Amygdala (tissue), 56 donors: ENCODE results near the gene MBD3.
A peak's percentile ranks its signal among the peaks of the same experiment; 100 is the strongest.
"Not testable (repeated sequence)": the region's sequence is repeated elsewhere in the genome, so short reads cannot be mapped to it uniquely, and the experiment has no call there.

ENCODE experiments used
- DNase-seq, 56 donors: peaks; one replicate each; lab custom pipeline; 2025; lab: John Stamatoyannopoulos, UW

Gene MBD3

GRCh38 chr19:1592755-1593500 lies at the start of gene MBD3:
Gene MBD3 (minus strand): TSS chr19:1592865. CDS start chr19:1592631, 234 bp downstream.
- DNase-seq = peak in 55 of 56 donors; percentile 43 to 95 (median 85)

GRCh38 chr19:1640893-1641448 lies 48.3 kb upstream of the MBD3 start:
- DNase-seq = not testable (repeated sequence)

- no peak for DNase-seq
These were observed 43.9 kb upstream of the MBD3 start for GRCh38 chr19:1636325-1637236.

DNA sequence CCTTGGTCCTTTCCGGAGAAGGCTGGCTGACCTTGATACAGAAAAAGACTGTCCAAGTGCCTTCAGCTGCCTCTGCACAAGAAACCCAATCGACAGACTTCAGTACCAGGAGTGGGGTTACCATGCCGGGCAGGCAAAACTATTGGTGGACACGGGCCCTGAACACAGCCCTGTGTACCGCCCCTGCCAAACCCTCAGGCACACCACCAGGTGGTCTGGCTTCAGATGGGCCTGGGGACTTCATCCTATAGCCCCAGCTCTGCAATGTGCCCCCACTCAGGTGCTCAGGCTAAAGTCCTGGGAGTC lies 42.2 kb upstream of the MBD3 start:
- no peak for DNase-seq

DNA sequence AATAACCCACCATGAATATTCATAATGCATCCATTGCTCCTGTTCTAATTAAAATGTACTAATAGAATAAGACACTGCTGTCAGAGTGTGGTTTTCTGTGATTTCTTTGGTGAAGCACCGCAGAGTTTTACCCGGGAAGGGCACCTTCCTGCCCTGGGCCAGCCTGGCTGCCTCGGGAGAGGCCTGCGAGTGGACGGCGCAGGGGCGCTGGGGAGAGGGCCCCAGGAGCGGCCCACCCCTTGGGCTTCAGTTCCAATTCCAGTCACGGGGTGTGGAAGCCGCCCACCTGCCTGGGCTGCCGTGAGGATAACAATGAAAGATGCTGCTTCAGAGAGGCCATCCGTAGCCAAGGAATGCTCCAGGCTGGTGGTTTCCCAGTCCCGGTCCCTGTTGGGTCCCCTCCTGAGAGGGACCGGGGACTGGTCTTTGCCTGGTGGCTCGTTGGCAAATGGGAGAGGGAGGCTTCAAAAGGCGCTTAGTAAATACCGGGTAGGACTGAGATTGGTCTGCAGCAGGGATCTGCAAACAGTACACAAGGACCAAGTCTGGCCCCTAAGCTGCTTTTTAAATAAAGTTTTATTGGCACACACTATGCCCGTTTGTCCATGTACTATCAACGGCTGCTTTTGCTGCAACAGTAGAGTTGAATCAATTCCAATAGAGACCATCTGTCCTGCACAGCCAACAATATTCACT lies 41.7 kb upstream of the MBD3 start:
- no peak for DNase-seq

GRCh38 chr19:1633269-1633826 lies 40.7 kb upstream of the MBD3 start:
- DNase-seq = no peak

- DNase-seq = no peak
These were observed 40.0 kb upstream of the MBD3 start for GRCh38 chr19:1632462-1633268.

- DNase-seq = no peak
These were observed 39.0 kb upstream of the MBD3 start for GRCh38 chr19:1631557-1632100.

DNA sequence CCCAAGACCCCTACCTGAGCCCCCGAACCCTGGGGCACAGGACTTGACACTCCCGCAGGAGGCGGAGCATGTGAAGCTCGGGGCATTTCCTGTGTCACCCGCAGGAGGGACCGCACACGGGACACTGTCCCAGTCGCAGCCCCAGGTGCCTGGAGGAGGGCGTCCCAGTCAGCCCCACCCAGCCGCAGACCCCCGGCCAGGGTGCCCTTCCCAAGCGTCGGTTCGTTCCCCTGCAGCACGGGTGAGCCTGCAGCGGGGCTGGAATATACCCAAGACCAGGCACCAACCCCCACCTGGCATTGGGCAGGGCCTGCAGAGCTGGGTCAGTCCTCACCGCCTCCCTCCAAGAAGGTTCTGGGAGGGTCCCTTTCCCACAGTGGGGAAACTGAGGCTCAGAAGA lies 38.1 kb upstream of the MBD3 start:
- no peak for DNase-seq

GRCh38 chr19:1630012-1630411 lies 37.3 kb upstream of the MBD3 start:
- DNase-seq = no peak

DNA sequence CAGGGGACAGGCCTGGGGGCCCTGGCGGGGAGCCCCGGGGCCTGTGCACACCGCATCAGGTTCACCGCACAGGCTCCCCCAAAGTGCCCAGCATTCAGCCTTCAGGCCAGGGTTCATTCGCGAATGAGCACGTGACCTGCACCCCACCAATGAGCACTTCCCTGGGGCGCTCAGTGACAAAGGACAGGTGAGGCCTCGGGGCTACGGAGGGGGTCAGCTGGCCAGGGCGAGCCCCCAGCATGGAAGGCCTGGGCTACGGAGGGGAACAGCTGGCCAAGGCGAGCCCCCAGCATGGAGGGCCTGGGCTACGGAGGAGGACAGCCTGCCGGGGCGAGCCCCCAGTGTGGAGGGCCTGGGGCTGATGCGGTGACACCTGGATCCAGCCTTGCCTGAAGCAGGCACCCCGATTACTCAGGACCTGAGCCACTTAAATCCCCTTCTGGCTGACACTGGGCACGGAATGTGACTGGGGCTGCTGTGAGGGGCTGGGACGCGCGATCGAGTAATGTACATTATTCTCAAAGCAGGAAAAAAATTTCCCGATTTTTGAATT lies 36.7 kb upstream of the MBD3 start:
- DNase-seq = no peak

DNA sequence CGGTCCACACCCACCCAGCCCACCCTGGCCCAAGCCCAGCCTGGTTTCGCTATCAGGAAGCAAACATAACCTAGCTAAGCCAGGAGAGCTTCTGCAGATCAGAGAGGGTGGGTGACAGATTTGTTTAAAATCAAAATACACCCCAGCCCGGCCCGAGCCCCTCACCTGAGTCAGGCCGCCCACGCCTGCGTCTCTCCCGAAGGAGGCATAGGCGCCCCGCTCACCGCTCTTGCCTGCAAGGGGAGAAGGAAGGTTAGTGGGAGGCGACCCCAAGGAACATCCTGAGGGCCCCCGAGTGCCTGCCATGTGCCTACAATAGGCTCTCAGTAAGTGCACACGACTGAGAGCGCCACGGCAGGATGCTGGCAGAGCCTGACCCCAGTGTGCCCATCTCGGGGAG lies 34.5 kb upstream of the MBD3 start:
- DNase-seq = no peak

- DNase-seq = no peak
These were observed 33.8 kb upstream of the MBD3 start for GRCh38 chr19:1626417-1627010.

GRCh38 chr19:1624458-1624857 lies 31.8 kb upstream of the MBD3 start:
- peak in 26 of 56 donors; percentile 2 to 58 (median 22) for DNase-seq

DNA sequence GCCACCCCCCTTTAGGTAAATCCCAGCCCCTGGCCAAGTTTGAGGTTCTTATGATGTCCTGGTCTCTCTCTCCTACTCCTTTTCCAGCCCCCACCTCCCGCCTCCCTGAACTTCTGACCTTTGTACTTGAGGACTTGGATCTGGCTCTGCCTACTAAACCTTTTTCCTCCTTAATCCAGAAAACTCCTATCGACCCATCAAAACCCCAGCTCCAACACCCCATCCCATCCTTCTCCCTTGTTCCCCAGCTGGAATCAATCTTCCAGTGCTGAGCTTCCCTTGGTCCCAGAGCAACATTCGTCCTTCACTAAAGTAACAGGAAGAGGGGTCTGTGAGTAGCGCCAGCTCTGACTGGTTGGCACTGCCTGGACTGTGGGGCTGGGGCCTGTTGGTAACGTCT lies 29.9 kb upstream of the MBD3 start:
- no peak for DNase-seq

DNA sequence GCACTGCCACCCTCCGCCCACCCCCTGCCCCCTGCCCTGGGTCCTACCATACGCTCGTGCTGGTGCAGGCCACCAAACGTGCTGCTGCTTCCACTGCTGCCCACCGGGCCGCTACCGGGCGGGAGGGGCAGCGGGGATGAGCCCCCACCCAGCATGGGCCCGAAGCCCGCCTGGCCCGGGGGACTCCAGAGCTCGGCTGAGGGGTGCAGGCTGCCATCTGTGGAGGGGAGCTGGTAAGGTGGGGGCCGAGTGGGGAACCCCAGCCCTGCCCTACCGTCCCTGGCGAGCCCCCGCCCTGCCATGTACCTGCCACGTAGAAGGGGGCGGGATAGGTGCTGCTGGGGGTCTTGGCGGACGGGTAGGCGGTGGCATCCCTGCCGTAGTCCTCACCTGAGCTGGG lies 29.3 kb upstream of the MBD3 start:
- no peak for DNase-seq

DNA sequence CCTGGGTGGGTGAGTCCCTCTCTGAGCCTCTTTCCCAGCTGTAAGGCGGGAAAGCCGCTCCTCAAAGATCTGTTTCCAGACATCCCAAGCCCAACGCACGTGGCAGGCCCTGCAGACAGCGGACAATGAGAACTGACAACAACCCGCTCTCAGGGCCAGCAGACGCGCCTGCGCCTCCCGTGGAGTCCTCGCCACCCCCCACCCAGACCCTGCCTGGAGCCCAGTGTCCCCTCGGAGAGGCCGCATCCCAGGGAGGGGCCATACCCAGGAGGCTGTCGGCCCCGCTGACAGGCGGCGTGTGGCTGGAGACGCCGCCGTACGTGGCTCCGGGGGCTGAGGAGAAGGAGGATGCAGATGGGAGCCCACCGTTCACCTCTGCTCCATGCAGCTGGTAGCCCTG lies 28.9 kb upstream of the MBD3 start:
- no peak for DNase-seq

DNA sequence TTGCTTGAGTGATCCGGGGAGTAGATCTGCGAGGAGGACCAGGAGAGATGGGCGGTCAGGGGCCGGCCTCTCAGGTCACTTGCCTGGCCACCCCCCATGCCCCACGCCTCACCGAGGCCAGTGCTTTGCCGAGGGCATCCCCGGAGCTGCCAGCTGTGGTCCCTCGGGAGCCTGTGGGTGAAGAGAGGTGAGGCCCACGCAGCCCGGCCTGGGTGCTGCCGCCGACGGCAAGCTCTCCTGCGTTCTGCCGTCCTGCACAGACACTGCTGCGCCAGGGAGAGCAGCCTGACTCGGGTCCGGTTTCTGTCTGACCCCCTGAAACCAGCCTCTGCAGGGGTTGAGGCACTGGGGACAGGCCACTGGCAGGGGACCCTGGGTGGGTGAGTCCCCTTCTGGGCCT lies 28.4 kb upstream of the MBD3 start:
- no peak for DNase-seq

DNA sequence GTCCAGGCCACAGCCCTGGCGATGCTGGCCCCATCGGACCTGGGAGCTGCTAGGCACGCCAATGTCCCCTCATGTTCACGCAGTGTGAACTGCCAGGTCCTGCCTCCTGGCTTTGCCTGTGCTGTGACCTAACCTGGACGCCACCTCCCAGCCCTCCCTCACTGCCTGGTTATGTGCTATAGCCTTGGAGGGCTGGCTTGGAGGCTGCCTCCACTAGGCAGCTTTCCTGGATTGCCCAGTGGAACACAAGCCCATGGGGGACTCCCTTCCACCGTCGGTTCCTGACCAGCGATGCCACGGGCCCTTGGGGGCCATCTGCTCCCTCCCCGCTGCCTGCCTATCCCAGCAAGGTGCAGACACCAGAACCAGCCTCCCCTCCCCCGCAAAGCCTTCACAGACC lies 27.8 kb upstream of the MBD3 start:
- DNase-seq = no peak
